ENCODE data around the gene SPCS2. TPM values are rescaled to one million over a fixed set of nuclear protein-coding genes. Genes with fewer than 3 reads are reported as not detected.

Gene SPCS2
- total and polyA plus RNA-seq, 2 donors (not counting 3 experiments of a cell fraction or from before 2014, with no cell fraction given) = 88.9 to 140 TPM

- no peak overlapping the region for H3K4me3 ChIP-seq (replicated peaks in 1 of 3; ENCODE audit: insufficient read depth in 1 of 3, low read depth in 1 of 3, low read length in 3 of 3)
- H3K4me2 ChIP-seq (ENCODE audit: insufficient read depth, low read length) = no peak overlapping the region
- peaks cover 9% of the 10 kb centered on the region for H3K4me1 ChIP-seq (ENCODE audit: control insufficient read depth, extremely low read depth, insufficient read depth, low read length)
- no TSS peak for BruUV-seq (replicated peaks)
- dilution Hi-C loops (cut with MboI; ENCODE audit: extremely low pct_ligation_motif_present, low sequenced_read_pairs) (no loop called here), intact Hi-C loops (cut with micrococcal nuclease) (no loop called here)
- no peaks in the 10 kb centered on the region for H3K9me3 ChIP-seq (replicated peaks; ENCODE audit: control insufficient read depth, insufficient read depth, low read length)
- no peaks in the 10 kb centered on the region for H3K36me3 ChIP-seq (ENCODE audit: control insufficient read depth in 2 of 2, extremely low read depth in 1 of 2, insufficient read depth in 2 of 2, low read length in 2 of 2)
- H2AFZ ChIP-seq (ENCODE audit: low read depth, low read length) = no peak overlapping the region
- ChIA-PET POLR2A (no interaction called here), CTCF (interaction anchor here (0.9 to 1.0 kb wide), 4 partner anchors 10 to 63 kb away, joined by 3 to 4 read pairs (median 3); no protein-coding TSS in a partner anchor)
- H3K27me3 ChIP-seq (ENCODE audit: control insufficient read depth in 2 of 2, insufficient read depth in 2 of 2, low read length in 2 of 2) = no peaks in the 10 kb centered on the region
- DNase-seq (ENCODE audit: low read depth, low spot score) (no peak), FAIRE-seq (no peak)
- H3K9ac ChIP-seq (replicated peaks; ENCODE audit: extremely low read depth, insufficient read depth, low read length) = no peak overlapping the region
- no peaks in the 10 kb centered on the region for H3K79me2 ChIP-seq (ENCODE audit: control insufficient read depth, insufficient read depth, low read length)
- H3K9me1 ChIP-seq (replicated peaks; ENCODE audit: control insufficient read depth, extremely low read depth, insufficient read depth, low read length) = no peaks in the 10 kb centered on the region
- TF ChIP-seq MAX (IDR thresholded peaks at IDR 0.05; ENCODE audit: insufficient read depth, insufficient read length) (no peak), POLR2A (IDR thresholded peaks at IDR 0.05; ENCODE audit: low read depth, low read length) (no peak), CTCF (IDR thresholded peaks at IDR 0.05; ENCODE audit: extremely low read depth in 1 of 2, insufficient read depth in 1 of 2, low read depth in 1 of 2, low read length in 2 of 2) (no peak), MYC (IDR thresholded peaks at IDR 0.05; ENCODE audit: low read depth, low read length) (no peak), EZH2 (IDR thresholded peaks at IDR 0.05; ENCODE audit: borderline replicate concordance, low read depth, low read length, severe bottlenecking) (no peak), FOS (IDR thresholded peaks at IDR 0.05; ENCODE audit: borderline replicate concordance, insufficient read depth, low read length) (no peak), JUN (IDR thresholded peaks at IDR 0.05; ENCODE audit: borderline replicate concordance, insufficient read depth, insufficient read length, low read depth) (no peak), POLR2AphosphoS5 (IDR thresholded peaks at IDR 0.05; ENCODE audit: insufficient read depth, low read depth, low read length) (no peak), GATA2 (IDR thresholded peaks at IDR 0.05; ENCODE audit: insufficient read depth, insufficient read length, low read depth, low read length) (no peak)
- H3K27ac ChIP-seq (ENCODE audit: insufficient read depth, low read depth, low read length) = no peak overlapping the region
- H4K20me1 ChIP-seq (replicated peaks; ENCODE audit: control insufficient read depth, extremely low read depth, insufficient read depth, low read length) = no peaks in the 10 kb centered on the region
These were observed 43.8 kb downstream of the SPCS2 start for GRCh38 chr11:74992852-74993251.
